CD4-positive, alpha-beta T cell (primary cell): Measurements from ENCODE around the gene SLC17A9. TPM values are rescaled to one million over a fixed set of nuclear protein-coding genes. Genes with fewer than 3 reads are reported as not detected.

Experiments
- ATAC-seq: fragments of 200-7000 bp; cut with Tn5 transposase; one replicate; pipeline ENCODE4 v1.10.0; 2022; ENCODE audit warnings: mild to moderate bottlenecking; ENCODE audit not compliant: poor library complexity
- CTCF ChIA-PET: fragments of 350-600 bp; sonication (Branson Sonifier 250); formaldehyde crosslinking; loops from one replicate; lab custom pipeline; 2021; ENCODE audit warnings: antibody characterized with exemption, inconsistent platforms; lab: Charles Lee
- POLR2A ChIA-PET: fragments of 350-600 bp; sonication (Branson Sonifier 250); formaldehyde crosslinking; loops from one replicate; lab custom pipeline; 2021; ENCODE audit warnings: antibody characterized with exemption, inconsistent platforms; lab: Charles Lee
- DNase-seq, 14 experiments: peaks; one replicate each; pipeline ENCODE4 v3.0.0-alpha.2; 2013 to 2020; ENCODE audit warnings: mixed read lengths in 2 of 14
- H3K27ac ChIP-seq, 2 donors: one replicate each; pipeline versions ENCODE4 v1.5.1 to v1.7.0; 2013; ENCODE audit warnings: low read length in 2 of 2, low read depth in 1 of 2, mild to moderate bottlenecking in 1 of 2
- H3K27me3 ChIP-seq, 2 experiments: 1 replicate in 1 of 2; 2 replicates in 1 of 2; pipeline versions ENCODE4 v1.6.1 to v1.7.0; 2013; ENCODE audit warnings: low read length in 2 of 2, control low read depth in 1 of 2, mild to moderate bottlenecking in 1 of 2, moderate library complexity in 1 of 2; ENCODE audit not compliant: insufficient read depth in 2 of 2, control insufficient read depth in 1 of 2
- H3K36me3 ChIP-seq: one replicate; pipeline ENCODE4 v1.6.1; 2013; ENCODE audit warnings: low read length, control low read depth; ENCODE audit not compliant: insufficient read depth
- H3K4me1 ChIP-seq: one replicate; pipeline ENCODE4 v1.6.1; 2013; ENCODE audit warnings: low read length, control low read depth; ENCODE audit not compliant: insufficient read depth
- H3K4me3 ChIP-seq: one replicate; pipeline ENCODE4 v1.5.1; 2013; ENCODE audit warnings: mild to moderate bottlenecking, low read length, moderate library complexity
- H3K9me3 ChIP-seq, 2 experiments: 1 replicate in 1 of 2; 2 replicates in 1 of 2; pipeline versions ENCODE4 v1.6.1 to v1.7.0; 2013; ENCODE audit warnings: low read length in 2 of 2, mild to moderate bottlenecking in 2 of 2, control low read depth in 1 of 2, moderate library complexity in 1 of 2; ENCODE audit not compliant: control insufficient read depth in 1 of 2, insufficient read depth in 1 of 2
- H3K27ac Mint-ChIP-seq: one replicate; pipeline ENCODE4 v1.8.0; 2020; ENCODE audit warnings: mixed read lengths
- H3K27me3 Mint-ChIP-seq: one replicate; pipeline ENCODE4 v1.8.0; 2021; ENCODE audit warnings: mixed read lengths
- H3K36me3 Mint-ChIP-seq: one replicate; pipeline ENCODE4 v1.8.0; 2021; ENCODE audit warnings: low read depth, mixed read lengths
- H3K4me1 Mint-ChIP-seq: one replicate; pipeline ENCODE4 v1.8.0; 2021; ENCODE audit warnings: low read depth, mixed read lengths
- H3K4me3 Mint-ChIP-seq: one replicate; pipeline ENCODE4 v1.8.0; 2020; ENCODE audit warnings: mild to moderate bottlenecking, mixed read lengths
- H3K9me3 Mint-ChIP-seq: one replicate; pipeline ENCODE4 v1.8.0; 2020; ENCODE audit warnings: mixed read lengths
- intact Hi-C, 2 experiments: fragments of 100-400 bp; cut with DNase I in 1 of 2; cut with micrococcal nuclease in 1 of 2; formaldehyde crosslinking; loops; one replicate each; pipeline versions ENCODE4 v1.15.1 to v1.9.0; 2023 to 2025; cut with DNase I, micrococcal nuclease
- total RNA-seq, 174 experiments: library from RNA in 2 of 174; stranded (reverse) in 2 of 174; gene quantifications; one replicate each; pipeline ENCODE4 v1.2.3 and lab custom pipeline; 2021 to 2026
- TF ChIP-seq, protein P1 (sequence below): fragments of 200-600 bp; IDR thresholded peaks from one replicate; pipeline ENCODE4 v1.8.0; 2022; ENCODE audit warnings: antibody characterized with exemption, mild to moderate bottlenecking

Gene SLC17A9
- total RNA-seq, 2 experiments from 2014 or later = 3.5 to 5.5 TPM

DNA sequence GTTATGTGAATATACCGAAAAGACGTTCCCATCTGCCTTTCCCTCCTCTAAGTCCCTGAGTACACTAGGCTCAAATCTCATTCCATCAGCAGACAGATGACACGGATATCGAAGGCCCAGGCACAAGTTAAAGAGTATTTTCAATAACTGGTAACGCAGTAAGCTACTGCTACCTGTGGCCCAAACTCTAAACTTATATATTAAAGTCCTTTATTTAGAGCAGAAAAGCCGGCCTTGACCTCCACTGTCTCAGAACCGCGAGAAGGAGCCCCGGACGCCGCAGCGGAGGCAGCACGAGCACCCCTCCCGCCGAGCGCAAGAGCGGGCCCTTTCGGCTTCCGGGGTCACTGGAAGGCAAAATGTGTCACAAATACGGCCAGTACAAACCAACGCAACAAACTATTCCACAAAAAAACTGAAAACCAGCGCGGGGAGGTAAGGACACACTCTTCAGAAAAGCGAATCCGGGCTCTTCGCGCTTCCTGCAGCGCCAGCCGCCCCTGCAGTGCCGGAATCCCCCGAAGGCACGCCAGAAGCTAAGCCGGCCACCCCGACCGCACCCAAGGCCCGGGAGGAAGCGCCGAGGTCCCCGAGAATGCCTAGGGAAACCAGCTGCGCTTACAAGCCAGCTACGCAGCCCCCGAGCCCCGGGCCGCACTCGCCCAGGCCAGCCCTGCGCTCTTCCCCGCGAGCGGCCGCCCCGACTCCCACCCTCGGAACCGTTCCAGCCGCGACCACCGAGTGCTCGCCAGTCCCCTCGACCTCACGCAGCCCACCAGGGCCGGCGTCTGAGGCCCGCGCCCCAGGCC is 26.9 kb upstream of the SLC17A9 start:
- ATAC-seq (peak; percentile 5), DNase-seq (peak in 13 of 14 experiments; percentile 23 to 83 (median 41))
- Histone ChIP-seq H3K27ac (peak overlapping the region; percentile 86 to 89), H3K4me3 (peak overlapping the region; percentile 99), H3K9me3 (no peaks in the 10 kb centered on the region), H3K27me3 (no peaks in the 10 kb centered on the region), H3K36me3 (no peaks in the 10 kb centered on the region), H3K4me1 (peaks cover 76% of the 10 kb centered on the region)
- H3K36me3 Mint-ChIP-seq = peaks cover 18% of the 10 kb centered on the region
- H3K27ac Mint-ChIP-seq = peak overlapping the region; percentile 89
- H3K4me1 Mint-ChIP-seq = peaks cover 86% of the 10 kb centered on the region
- peak overlapping the region; percentile 90 for H3K4me3 Mint-ChIP-seq
- no peaks in the 10 kb centered on the region for H3K9me3 Mint-ChIP-seq
- intact Hi-C loops = loop anchor here in 1 of 2 experiments (1.0 to 5.0 kb wide), 3 partner anchors 12 to 118 kb away; no protein-coding TSS in a partner anchor
- H3K27me3 Mint-ChIP-seq = no peaks in the 10 kb centered on the region
- ChIA-PET CTCF (interaction anchor here (1.2 to 4.2 kb wide), 4 partner anchors 9 to 25 kb away, joined by 5 to 17 read pairs (median 6); no protein-coding TSS in a partner anchor), POLR2A (interaction anchor here (0.8 to 4.2 kb wide), 9 partner anchors 8 to 131 kb away, joined by 3 to 69 read pairs (median 4); partner anchors contain the start of genes GID8 and TCFL5)
- TF ChIP-seq, protein P1, sequence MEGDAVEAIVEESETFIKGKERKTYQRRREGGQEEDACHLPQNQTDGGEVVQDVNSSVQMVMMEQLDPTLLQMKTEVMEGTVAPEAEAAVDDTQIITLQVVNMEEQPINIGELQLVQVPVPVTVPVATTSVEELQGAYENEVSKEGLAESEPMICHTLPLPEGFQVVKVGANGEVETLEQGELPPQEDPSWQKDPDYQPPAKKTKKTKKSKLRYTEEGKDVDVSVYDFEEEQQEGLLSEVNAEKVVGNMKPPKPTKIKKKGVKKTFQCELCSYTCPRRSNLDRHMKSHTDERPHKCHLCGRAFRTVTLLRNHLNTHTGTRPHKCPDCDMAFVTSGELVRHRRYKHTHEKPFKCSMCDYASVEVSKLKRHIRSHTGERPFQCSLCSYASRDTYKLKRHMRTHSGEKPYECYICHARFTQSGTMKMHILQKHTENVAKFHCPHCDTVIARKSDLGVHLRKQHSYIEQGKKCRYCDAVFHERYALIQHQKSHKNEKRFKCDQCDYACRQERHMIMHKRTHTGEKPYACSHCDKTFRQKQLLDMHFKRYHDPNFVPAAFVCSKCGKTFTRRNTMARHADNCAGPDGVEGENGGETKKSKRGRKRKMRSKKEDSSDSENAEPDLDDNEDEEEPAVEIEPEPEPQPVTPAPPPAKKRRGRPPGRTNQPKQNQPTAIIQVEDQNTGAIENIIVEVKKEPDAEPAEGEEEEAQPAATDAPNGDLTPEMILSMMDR = no peak

- no peaks in the 10 kb centered on the region for H3K36me3 ChIP-seq
- DNase-seq (peak; percentile 78 to 96 (median 90)), ATAC-seq (peak; percentile 74)
- ChIA-PET POLR2A (interaction anchor here (0.8 to 4.2 kb wide), 9 partner anchors 9 to 132 kb away, joined by 3 to 69 read pairs (median 4); partner anchors contain the start of genes GID8, MRGBP and TCFL5), CTCF (interaction anchor here (1.2 to 4.2 kb wide), 4 partner anchors 10 to 26 kb away, joined by 6 to 17 read pairs (median 8); no protein-coding TSS in a partner anchor)
- Mint-ChIP-seq H3K27me3 (no peaks in the 10 kb centered on the region), H3K4me3 (peak within 1 kb of the TSS; percentile 98), H3K36me3 (peaks cover 18% of the 10 kb centered on the region), H3K27ac (peak within 1 kb of the TSS; percentile 89), H3K4me1 (peaks cover 87% of the 10 kb centered on the region), H3K9me3 (no peaks in the 10 kb centered on the region)
- intact Hi-C loops = loop anchor here in 1 of 2 experiments (1.0 to 5.0 kb wide), 2 partner anchors 11 to 119 kb away; no protein-coding TSS in a partner anchor
- H3K4me3 ChIP-seq = peak within 1 kb of the TSS; percentile 99
- TF ChIP-seq, protein P1 = peak; percentile 64
- H3K9me3 ChIP-seq = no peaks in the 10 kb centered on the region
- H3K27me3 ChIP-seq = no peaks in the 10 kb centered on the region
- peak within 1 kb of the TSS; percentile 86 to 89 for H3K27ac ChIP-seq
- H3K4me1 ChIP-seq = peaks cover 72% of the 10 kb centered on the region
Measured at GRCh38 chr20:62926229-62927127, 26.0 kb upstream of the SLC17A9 start, which contains the start of gene DIDO1. DIDO1 (minus strand) TSS chr20:62926505.
